HG02571 (cell line): ENCODE results near the gene SV2A.
"Not testable (repeated sequence)": the region's sequence is repeated elsewhere in the genome, so short reads cannot be mapped to it uniquely, and the experiment has no call there.

Experiments used
- ATAC-seq: cut with Tn5 transposase; IDR thresholded peaks from one replicate; pipeline ENCODE4 v1.9.1; 2021; ENCODE audit warnings: mild to moderate bottlenecking, moderate library complexity; ENCODE audit not compliant: unreplicated experiment

SV2A gene, protein sequence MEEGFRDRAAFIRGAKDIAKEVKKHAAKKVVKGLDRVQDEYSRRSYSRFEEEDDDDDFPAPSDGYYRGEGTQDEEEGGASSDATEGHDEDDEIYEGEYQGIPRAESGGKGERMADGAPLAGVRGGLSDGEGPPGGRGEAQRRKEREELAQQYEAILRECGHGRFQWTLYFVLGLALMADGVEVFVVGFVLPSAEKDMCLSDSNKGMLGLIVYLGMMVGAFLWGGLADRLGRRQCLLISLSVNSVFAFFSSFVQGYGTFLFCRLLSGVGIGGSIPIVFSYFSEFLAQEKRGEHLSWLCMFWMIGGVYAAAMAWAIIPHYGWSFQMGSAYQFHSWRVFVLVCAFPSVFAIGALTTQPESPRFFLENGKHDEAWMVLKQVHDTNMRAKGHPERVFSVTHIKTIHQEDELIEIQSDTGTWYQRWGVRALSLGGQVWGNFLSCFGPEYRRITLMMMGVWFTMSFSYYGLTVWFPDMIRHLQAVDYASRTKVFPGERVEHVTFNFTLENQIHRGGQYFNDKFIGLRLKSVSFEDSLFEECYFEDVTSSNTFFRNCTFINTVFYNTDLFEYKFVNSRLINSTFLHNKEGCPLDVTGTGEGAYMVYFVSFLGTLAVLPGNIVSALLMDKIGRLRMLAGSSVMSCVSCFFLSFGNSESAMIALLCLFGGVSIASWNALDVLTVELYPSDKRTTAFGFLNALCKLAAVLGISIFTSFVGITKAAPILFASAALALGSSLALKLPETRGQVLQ

DNA sequence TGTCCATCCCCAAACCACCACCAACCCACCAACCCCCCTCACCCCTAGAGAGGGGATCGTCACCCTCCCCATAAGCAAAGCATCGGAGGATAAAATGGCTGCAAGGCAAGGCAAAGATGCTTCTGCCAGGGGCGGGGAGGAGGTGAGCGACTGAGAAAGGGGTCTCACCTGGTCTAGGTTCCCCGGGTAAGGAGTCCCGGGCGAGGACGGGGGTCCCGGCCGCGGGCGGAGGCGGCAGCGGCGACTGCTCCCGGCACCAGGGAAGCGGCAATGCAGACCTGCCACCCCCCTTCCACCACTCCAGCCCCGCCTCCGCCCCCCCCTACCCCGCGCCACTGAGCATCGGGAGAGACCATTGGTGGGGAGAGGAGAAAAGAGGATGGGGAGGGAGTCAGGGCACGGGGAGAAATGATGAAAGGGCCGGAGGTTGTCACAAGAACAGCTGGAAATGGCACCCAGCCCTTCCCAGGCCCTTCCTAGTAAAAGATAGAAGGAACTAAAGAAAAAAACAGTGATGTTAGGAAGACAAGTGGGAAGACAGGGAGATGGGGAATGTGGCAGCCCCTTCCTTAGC lies at the start of gene SV2A:
TSS of gene SV2A (minus strand) at position 274 of the 574 bp plus-strand sequence. CDS start 4,004 bp downstream, outside the sequence.
- no peak for ATAC-seq

- ATAC-seq = no peak
These were observed 49.4 kb upstream of the SV2A start for GRCh38 chr1:149967041-149967440.

GRCh38 chr1:149966405-149966804 lies 48.8 kb upstream of the SV2A start:
- ATAC-seq = no peak

DNA sequence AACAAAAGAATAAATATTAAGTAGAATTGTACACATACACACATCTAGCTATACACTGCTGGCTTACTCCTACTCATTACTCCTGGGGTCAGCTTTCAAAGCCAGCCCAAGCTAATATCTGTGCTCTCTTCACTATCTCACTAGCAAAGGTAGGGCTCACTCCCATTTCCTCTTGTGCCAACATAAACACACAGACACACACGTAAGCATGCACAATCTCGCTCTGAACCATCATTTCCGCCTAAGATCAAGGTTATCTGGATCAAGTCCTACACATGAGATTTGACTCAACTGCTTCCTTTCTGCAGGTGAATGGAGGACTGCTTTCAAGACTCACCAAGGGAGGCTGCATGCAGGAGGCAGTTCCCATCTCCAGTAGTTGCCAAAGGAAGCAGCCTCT lies 47.8 kb upstream of the SV2A start:
- no peak for ATAC-seq

- no peak for ATAC-seq
These were observed 45.7 kb upstream of the SV2A start for GRCh38 chr1:149963358-149963757.

DNA sequence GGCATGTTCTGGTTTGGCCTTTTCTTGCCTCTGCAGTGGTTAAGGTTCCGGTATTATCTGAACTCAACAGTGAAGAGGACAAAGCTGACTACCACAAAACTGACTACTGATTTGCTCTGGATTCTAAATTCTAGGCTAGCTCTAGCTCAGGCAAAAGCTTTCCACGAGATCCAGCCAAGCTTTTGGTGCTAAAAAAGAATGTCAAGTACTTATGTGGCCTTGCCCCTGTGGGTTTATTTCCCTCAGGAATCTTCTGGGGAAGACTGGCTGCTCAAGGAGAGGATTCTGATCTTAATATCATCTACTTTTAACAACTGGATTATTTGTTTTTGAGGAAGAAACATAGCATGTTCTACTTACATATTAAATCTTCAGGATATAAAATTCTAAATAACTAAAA lies 45.1 kb upstream of the SV2A start:
- ATAC-seq = no peak

DNA sequence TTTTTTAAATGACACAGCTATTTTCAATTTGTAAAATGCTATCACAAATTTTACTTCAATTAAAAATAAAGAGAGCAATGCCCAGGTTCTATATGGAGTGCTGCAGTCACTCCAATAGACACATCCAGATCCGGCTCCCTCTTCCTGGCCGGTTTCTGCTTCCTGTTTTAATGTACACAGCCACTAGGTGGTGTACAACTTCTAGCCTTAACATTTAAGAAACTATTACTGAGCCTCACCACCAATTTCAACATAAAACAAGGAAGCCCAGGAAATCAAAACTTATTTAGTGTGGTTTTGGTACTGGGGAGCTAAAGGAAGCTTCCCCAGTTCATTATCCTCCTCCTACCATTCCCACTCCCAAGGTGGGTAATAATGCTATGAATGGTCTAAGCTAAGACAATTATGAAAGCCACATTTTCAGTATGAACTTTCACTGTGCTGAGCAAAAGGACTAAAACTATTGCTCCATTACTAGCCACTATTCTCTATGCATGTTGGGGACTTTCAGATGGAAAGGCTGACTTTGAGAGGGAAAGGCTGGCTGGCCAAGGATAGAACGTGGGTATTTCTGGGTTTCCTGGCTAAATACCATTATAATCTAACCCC lies 44.5 kb upstream of the SV2A start:
- no peak for ATAC-seq

DNA sequence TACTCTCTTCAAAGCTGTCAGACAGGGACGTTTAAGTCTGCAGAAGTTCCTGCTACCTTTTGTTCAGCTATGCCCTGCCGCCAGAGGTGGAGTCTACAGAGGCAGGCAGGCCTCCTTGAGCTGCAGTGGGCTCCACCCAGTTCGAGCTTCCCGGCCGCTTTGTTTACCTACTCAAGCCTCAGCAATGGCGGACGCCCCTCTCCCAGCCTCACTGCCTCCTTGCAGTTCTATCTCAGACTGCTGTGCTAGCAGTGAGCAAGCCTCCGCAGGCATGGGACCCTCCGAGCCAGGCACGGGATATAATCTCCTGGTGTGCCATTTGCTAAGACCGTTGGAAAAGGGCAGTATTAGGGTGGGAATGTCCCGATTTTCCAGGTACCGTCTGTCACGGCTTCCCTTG lies 39.9 kb upstream of the SV2A start:
- not testable (repeated sequence) for ATAC-seq

DNA sequence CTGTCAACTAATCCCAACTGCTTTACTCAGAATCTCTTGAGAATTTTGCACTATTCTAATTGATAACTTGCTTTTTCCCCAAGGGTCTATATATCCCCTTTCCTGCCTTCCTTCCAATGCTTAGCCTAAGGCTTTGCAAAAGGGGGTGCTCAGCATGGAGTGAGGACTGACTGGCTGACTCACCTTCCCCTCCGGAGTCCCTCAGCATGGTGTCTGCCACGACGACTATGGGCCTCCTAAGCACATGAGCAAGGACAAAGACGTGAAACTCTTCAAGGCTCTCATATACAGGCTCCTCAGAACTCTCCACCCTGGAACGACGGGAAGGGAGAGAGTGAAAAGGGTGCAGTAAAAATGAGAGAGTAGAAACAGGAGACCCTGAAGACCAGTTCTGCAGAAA lies 32.3 kb upstream of the SV2A start:
- no peak for ATAC-seq

DNA sequence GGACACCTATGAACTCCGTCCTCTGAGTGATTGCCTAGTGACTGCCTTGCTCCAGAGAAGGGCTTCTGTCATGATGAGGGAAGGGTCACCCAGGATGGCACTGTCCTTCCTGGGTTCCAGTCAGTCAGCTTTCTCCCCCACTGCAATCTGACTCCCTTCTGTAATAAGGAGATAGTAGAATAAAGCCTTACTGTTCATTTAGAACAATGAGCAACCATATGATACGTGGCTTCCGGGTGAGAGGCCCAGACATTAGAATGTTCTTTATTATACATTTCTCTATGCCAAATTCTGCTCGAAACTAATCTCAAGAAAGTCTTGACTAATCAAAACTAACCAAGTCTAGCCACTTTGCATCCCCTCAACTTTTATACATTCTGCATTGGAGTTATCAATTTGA lies 27.6 kb upstream of the SV2A start:
- ATAC-seq = no peak

- ATAC-seq = no peak
These were observed 25.2 kb upstream of the SV2A start for GRCh38 chr1:149942885-149943284.

DNA sequence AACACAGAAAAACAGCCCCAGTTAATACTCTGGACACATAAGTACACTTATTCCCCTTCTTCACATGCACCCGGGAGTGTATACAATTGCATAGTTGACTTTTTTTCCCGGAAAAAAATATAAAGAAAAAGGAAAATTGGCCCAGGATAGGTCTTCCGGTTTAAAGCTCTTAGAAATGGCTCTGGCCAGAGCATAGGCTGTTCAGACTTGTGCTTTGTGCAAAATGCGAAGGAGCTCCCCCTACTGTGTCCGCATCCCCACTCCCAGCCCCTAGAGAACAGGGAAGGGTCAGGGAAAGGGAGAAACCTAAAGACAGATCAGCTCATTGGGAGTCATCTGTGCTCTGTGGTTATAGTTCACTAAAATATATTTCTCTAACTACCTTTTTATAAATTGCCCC lies 24.6 kb upstream of the SV2A start:
- ATAC-seq = no peak

DNA sequence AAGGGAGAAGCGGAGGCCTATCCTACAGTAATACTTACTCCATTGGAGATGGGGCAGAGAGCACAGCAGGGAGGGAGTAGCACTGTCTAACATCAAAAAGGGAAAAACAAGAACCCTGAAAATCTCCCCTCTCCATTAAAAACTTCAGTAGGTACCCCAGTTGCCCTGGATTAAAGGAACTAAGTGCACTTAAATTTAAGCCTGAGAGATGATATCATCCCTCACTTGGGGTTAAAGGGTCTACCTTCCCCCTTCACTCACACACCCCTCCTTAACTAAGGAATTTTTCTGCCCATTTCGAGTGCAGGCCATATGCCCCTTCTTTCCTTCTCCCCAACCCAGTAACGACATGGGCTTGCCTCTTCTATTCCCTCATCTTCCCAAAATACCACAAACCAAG lies 22.8 kb upstream of the SV2A start:
- no peak for ATAC-seq

- not testable (repeated sequence) for ATAC-seq
These were observed 21.0 kb upstream of the SV2A start for GRCh38 chr1:149938668-149939003.

DNA sequence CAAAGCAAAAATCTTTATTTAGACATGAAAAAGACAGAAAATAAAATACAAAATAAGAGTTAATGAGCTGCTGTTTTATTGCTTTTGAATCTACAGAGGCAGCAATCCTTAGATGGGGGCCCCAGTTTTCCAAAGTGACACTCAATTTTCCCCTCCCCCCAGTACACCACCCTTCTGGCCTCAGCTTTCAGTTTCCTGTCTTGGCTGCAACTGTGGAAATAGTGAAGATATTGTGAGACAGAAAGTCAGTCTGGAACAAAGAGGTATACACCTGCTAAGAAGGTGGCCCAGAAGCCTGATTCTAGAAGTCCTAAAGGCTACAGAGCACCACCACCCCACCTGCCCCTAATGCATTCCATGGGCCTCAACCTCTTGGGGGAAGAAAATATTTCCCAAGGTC lies 20.1 kb upstream of the SV2A start:
- ATAC-seq = no peak

DNA sequence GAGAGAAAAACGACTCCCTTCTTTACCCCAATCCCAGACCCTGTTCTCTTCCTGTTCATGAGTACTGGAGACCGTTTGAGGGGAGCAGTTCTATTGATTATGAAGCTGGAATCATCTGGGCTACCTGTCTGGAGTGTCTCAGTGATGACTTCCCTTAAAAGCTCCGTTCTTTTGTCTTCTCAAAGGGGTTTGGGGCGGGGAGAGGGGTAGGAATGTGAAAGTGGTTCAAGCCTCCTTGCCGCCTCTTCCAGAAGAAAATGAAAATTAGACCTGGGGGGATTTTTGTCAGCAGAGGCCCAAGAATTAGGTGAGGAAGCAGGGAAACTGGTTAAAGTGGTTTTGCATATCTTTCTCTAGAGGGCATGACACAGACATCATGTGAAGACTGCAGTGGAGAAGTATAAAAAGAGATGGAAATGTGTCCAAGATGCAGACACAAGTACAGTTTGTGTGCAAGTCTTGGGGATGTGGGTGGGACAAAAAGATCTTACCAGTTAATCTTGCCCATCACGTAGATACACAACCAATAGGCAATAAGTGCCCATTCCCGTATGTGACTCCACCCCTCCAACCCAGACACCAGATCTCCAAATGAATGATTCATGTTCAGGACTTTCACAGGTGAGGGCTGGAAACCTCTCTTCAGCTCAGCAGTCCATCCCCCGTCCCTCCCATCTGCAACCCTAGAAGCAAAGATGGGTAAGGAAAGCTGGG lies 19.5 kb upstream of the SV2A start:
- no peak for ATAC-seq

DNA sequence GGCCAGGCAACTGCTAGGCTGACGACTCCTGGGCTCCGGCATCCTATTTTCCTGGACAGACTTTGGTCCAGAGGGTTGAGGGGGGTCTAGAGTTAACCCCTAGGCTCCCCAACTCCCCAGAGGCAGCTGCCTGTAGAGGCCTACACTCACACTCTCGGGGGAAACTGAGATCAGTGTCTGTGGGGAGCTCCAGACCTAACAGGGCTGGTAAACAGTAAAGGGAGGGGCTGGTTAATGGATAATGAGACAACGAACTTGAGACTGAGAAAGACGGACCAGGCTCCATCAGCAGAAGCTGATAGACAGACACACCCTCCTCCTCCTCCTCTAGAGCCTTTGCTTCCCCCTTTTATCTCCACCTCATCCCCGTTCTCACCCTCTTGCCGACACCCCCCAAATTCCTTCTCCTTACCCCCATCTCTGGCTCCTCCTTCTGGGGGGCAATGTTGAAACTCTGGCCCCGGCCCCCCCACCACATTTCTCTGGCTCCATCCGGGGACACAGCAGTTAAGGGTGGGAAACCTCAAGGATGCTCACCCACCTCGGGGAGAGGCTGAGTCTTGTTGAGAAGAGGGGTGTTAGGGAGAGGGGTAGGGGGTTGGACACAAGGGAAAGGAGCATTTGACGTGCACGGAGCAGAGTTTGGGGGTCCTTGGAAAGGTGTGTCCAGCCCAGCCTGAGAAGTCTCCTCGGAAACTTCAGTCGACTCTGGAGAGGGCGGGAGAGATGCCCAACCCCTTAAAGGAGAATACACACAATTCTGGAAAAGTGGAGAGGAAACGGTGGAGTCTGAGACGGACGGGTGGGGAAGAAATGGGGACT lies 18.7 kb upstream of the SV2A start, which contains the start of gene MTMR11:
TSS of gene MTMR11 (minus strand) at position 710 of the 822 bp plus-strand sequence. CDS start at position 478, 232 bp downstream.
- no peak for ATAC-seq

- no peak for ATAC-seq
These were observed 16.7 kb upstream of the SV2A start for GRCh38 chr1:149934356-149934755.

DNA sequence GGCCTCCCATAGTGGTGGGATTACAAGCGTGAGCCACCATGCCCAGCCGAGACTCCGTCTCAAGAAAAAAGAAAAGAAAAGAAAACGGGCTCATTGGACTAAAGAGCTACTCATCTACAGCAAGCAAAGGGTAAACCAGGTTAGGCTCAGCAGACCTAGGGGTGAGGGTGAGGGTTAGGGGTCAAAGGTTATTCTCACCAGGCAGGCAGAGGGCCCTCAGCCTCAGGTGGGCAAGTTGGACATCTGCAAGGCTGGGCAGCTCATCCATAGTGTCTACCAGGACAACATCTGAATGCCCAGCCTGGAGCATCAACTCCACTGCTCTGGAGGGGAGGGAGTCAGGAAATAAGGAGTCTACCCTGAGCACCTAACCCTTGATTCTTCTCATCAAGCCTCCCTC lies 15.6 kb upstream of the SV2A start:
- ATAC-seq = no peak

DNA sequence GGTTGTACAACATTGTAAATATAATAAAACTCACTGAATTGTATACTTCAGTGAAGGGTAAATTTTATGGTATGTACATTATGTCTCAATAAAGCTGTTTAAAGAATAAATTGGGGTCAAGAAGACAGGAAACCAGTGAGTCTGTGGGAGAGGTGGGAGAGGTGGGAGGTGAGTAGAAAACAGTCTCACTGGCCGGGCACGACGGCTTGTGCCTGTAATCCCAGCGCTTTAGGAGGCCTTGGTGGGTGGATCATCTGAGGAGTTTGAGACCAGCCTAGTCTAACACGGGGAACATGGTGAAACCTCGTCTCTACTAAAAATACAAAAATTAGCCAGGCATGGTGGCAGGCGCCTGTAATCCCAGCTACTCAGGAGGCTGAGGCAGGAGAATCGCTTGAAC lies 14.8 kb upstream of the SV2A start:
- no peak for ATAC-seq
